Sigmoid colon (tissue), 3 donors: ENCODE results near the gene RFNG.

ENCODE experiments used
- POLR2A ChIP-seq, 2 donors: fragments of 450-650 bp; IDR thresholded peaks; one replicate each; pipeline ENCODE4 v1.6.1; 2016; ENCODE audit warnings: antibody characterized with exemption in 2 of 2, mild to moderate bottlenecking in 2 of 2, moderate library complexity in 2 of 2
- TF ChIP-seq, protein P1 (sequence below), 4 experiments: fragments of 450-650 bp in 3 of 4; fragments of 200-600 bp in 1 of 4; IDR thresholded peaks; one replicate each; pipeline ENCODE4 v1.5.1; 2016 to 2019; ENCODE audit warnings: antibody characterized with exemption in 4 of 4, mild to moderate bottlenecking in 3 of 4, moderate library complexity in 2 of 4

DNA sequence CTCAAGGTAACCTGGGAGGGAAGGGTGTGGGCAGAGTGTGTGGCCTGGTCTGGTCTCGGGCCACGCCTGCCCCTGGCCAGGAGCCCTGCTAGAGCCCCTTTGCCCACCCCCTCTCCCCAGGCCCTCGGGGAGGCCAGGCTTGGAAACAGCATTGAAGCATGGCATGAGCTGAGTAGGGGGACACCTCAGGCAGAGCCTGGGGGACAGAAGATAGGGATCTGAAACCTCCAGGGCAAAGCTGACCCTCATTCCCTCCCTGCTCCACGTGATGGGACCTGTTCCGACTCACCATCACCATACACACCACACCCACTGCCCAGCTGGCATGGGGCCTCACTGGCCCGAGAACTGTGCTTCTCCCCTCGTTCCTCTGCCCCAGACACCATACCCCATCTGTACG is 2.5 kb downstream of the RFNG start:
- TF ChIP-seq, protein P1, sequence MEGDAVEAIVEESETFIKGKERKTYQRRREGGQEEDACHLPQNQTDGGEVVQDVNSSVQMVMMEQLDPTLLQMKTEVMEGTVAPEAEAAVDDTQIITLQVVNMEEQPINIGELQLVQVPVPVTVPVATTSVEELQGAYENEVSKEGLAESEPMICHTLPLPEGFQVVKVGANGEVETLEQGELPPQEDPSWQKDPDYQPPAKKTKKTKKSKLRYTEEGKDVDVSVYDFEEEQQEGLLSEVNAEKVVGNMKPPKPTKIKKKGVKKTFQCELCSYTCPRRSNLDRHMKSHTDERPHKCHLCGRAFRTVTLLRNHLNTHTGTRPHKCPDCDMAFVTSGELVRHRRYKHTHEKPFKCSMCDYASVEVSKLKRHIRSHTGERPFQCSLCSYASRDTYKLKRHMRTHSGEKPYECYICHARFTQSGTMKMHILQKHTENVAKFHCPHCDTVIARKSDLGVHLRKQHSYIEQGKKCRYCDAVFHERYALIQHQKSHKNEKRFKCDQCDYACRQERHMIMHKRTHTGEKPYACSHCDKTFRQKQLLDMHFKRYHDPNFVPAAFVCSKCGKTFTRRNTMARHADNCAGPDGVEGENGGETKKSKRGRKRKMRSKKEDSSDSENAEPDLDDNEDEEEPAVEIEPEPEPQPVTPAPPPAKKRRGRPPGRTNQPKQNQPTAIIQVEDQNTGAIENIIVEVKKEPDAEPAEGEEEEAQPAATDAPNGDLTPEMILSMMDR (IDR thresholded peaks at IDR 0.05) = no peak
- TF ChIP-seq POLR2A (IDR thresholded peaks at IDR 0.05) = no peak
